ENCODE measurements around the gene NEURL3. TPM values are rescaled to one million over a fixed set of nuclear protein-coding genes. Genes with fewer than 3 reads are reported as not detected.

NEURL3 gene
- total RNA-seq, 1 donor from 2014 or later: 0.13 TPM

GRCh38 chr2:96509114-96509846 lies 4.1 kb upstream of the NEURL3 start:
- Mint-ChIP-seq H3K36me3 (no peaks in the 10 kb centered on the region), H3K4me1 (peaks cover 28% of the 10 kb centered on the region), H3K4me3 (peak overlapping the region; percentile 29), H3K27ac (no peak overlapping the region), H3K27me3 (ENCODE audit: low read depth) (peaks cover 27% of the 10 kb centered on the region), H3K9me3 (no peaks in the 10 kb centered on the region)
- peak; percentile 79 to 93 for DNase-seq (ENCODE audit: low spot score in 2 of 2, unreplicated experiment in 2 of 2)
- peak; percentile 95 for TF ChIP-seq CTCF (IDR thresholded peaks at IDR 0.05; ENCODE audit: unreplicated experiment)

- H3K27ac Mint-ChIP-seq: no peak overlapping the region
- peaks cover 28% of the 10 kb centered on the region for H3K4me1 Mint-ChIP-seq
- H3K4me3 Mint-ChIP-seq: no peak overlapping the region
- TF ChIP-seq CTCF (IDR thresholded peaks at IDR 0.05; ENCODE audit: unreplicated experiment): no peak
- no peaks in the 10 kb centered on the region for H3K9me3 Mint-ChIP-seq
- H3K36me3 Mint-ChIP-seq: no peaks in the 10 kb centered on the region
- DNase-seq (ENCODE audit: low spot score in 2 of 2, unreplicated experiment in 2 of 2): no peak
- H3K27me3 Mint-ChIP-seq (ENCODE audit: low read depth): peaks cover 27% of the 10 kb centered on the region
Observed at GRCh38 chr2:96508521-96509113, 3.5 kb upstream of the NEURL3 start.

- H3K27me3 Mint-ChIP-seq (ENCODE audit: low read depth): peaks cover 27% of the 10 kb centered on the region
- no peaks in the 10 kb centered on the region for H3K36me3 Mint-ChIP-seq
- DNase-seq (ENCODE audit: low spot score in 2 of 2, unreplicated experiment in 2 of 2): peak; percentile 62 to 89
- peak; percentile 99 for TF ChIP-seq CTCF (IDR thresholded peaks at IDR 0.05; ENCODE audit: unreplicated experiment)
- H3K4me1 Mint-ChIP-seq: peaks cover 28% of the 10 kb centered on the region
- H3K27ac Mint-ChIP-seq: no peak overlapping the region
- H3K9me3 Mint-ChIP-seq: no peaks in the 10 kb centered on the region
- H3K4me3 Mint-ChIP-seq: peak overlapping the region; percentile 59
Observed at GRCh38 chr2:96507957-96508520, 2.9 kb upstream of the NEURL3 start.

- Mint-ChIP-seq H3K9me3 (no peaks in the 10 kb centered on the region), H3K4me1 (peaks cover 28% of the 10 kb centered on the region), H3K36me3 (no peaks in the 10 kb centered on the region), H3K27ac (no peak overlapping the region), H3K4me3 (no peak overlapping the region), H3K27me3 (ENCODE audit: low read depth) (peaks cover 24% of the 10 kb centered on the region)
- no peak for TF ChIP-seq CTCF (IDR thresholded peaks at IDR 0.05; ENCODE audit: unreplicated experiment)
- no peak for DNase-seq (ENCODE audit: low spot score in 2 of 2, unreplicated experiment in 2 of 2)
Observed at GRCh38 chr2:96506907-96507240, 1.7 kb upstream of the NEURL3 start.

- Mint-ChIP-seq H3K9me3 (no peaks in the 10 kb centered on the region), H3K4me1 (peaks cover 28% of the 10 kb centered on the region), H3K4me3 (no peak overlapping the region), H3K36me3 (no peaks in the 10 kb centered on the region), H3K27me3 (ENCODE audit: low read depth) (peaks cover 22% of the 10 kb centered on the region), H3K27ac (peak overlapping the region; percentile 31)
- TF ChIP-seq CTCF (IDR thresholded peaks at IDR 0.05; ENCODE audit: unreplicated experiment): no peak
- DNase-seq (ENCODE audit: low spot score in 2 of 2, unreplicated experiment in 2 of 2): no peak
Observed at GRCh38 chr2:96506016-96506906, 1.1 kb upstream of the NEURL3 start.

Data from mesothelial cell of epicardium (in vitro differentiated cells).